NCI-H2171 (cell line): Measurements from ENCODE around the gene FASN.

Source experiments
- DNase-seq: peaks from one replicate; lab custom pipeline; 2025; lab: John Stamatoyannopoulos, UW

FASN gene

GRCh38 chr17:82087961-82088837 lies 9.8 kb downstream of the FASN start:
- no peak for DNase-seq

- DNase-seq, result no peak
Observed at GRCh38 chr17:82086941-82087906, 10.8 kb downstream of the FASN start.

- no peak for DNase-seq
Observed at GRCh38 chr17:82085931-82086764, 11.9 kb downstream of the FASN start.

DNA sequence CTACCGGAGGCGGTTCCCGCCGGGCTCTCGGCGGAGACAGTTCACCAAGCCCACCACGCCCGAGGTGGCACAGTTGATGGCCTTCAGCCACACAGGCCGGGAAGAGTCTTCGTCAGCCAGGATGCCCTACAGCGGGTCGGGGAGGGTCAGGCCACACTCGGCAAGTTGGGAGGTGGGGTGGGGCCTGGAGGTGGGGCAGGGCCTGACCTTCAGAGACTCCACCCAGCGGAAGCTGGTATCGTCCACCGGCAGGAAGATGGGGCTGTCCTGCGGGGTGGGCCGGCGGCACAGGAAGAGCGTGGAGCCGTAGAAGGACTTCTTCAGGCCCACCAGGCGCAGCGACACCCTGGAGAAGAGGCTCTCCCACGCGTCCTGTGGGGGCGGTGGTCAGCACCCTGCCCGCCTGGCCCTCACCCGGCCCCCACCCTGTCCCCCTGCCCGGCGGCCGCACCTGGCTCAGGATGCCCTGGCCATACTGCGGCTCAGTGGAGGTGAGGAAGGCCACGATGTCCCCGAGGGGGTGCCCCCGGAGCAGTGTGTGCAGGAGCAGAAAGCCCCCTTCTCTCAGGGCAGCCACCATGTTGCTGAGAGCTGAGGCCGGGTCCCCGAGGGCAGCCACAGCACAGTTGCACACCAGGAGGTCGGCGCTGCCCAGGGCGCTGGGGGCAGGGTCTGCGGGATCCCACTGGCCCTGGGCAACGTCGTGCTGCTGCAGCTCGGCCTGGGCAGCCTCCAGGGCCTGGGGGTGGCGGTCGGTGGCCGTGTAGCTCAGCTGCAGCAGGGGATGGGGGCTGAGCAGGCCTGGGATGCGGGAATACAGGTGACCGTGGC lies 12.8 kb downstream of the FASN start:
- DNase-seq, result no peak

DNA sequence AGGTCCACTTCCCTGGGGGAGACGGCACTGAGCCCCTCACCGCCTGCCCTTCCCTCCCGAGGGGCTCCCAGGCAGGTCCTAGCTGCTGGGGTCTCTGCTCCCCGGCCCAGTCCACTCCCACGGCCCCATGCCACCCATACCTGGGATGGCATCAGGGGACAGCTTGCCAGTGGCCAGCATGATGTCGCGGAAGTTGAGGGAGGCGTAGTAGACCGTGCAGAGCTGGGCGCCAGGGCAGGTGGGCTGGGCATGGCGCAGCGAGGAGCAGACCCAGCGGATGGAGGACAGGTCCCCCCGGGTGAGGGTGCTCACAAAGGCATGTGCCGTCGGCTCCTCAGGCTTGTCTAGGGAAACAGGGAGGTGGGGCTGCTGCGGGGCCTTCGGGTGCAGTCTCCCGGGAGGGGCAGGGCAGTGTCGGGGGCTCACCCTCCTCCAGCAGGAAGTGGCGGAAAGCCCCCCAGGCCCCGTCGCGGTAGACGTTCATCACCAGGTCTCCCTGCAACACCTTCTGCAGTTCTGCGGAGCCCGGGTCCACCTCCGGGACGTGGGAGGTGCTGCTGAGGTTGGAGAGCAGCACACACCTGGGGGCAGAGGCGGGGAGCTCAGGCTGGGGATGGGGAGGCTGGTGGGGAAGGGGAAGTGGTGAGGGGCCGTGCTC lies 13.5 kb downstream of the FASN start:
- DNase-seq, result no peak

DNA sequence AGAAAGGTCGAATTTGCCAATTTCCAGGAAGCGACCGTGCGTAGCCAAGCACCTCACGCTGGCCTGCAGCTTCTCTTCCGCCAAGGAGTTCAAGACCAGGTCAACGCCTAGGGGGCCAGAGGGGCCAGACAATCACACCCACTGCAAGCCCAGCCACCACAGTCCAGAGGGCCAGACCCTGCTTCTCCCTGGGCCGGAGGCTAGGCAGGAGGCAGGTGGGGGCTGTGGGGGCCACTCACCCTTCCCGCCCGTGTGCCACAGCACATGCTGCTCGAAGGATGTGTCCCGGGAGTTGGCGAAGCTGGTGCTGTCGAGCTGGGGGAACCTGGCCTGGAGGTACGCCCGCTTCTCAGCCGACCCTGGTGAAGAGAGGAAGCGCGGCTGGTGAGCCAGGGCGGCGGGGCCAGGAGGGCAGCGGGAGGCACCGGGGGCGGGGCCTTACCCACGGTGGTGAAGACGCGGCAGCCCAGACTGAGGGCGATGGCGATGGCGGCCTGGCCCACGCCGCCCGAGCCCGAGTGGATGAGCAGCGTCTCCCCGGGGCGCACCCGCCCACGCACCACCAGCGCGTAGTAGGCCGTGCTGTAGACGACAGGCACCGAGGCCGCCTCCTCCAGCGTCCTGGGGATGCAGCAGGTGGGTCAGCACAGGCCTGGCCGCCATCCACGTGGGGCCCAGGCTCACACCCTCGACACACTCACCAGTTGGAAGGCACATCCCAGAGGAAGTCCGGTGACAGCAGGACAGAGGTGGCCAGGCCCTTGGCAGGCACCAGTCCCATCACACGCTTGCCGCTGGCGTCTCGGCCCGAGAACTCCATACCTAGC lies 14.3 kb downstream of the FASN start:
- no peak for DNase-seq

DNA sequence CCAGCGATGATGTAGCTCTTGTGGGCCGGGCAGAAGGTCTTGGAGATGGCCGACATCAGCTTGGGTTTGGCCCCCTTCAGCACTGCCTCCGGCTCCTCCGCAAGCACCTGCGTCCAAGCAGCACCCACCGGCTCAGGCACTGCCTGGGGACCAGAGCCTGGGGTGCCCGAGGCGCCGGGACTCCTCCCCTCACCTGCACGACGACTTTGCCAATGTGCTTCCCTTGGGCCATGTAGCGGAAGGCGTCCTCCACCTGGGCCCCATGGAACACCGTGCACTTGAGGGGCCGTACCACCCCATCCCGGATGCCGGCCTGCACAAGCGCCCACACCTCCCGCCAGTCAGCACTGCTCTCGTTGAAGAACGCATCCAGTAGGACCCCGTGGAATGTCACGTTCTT lies 15.0 kb downstream of the FASN start:
- no peak for DNase-seq

- no peak for DNase-seq
Observed at GRCh38 chr17:82082456-82082855, 15.6 kb downstream of the FASN start.

- DNase-seq, result no peak
Observed at GRCh38 chr17:82081966-82082365, 16.1 kb downstream of the FASN start.

GRCh38 chr17:82081546-82081945 lies 16.5 kb downstream of the FASN start:
- DNase-seq, result no peak

DNA sequence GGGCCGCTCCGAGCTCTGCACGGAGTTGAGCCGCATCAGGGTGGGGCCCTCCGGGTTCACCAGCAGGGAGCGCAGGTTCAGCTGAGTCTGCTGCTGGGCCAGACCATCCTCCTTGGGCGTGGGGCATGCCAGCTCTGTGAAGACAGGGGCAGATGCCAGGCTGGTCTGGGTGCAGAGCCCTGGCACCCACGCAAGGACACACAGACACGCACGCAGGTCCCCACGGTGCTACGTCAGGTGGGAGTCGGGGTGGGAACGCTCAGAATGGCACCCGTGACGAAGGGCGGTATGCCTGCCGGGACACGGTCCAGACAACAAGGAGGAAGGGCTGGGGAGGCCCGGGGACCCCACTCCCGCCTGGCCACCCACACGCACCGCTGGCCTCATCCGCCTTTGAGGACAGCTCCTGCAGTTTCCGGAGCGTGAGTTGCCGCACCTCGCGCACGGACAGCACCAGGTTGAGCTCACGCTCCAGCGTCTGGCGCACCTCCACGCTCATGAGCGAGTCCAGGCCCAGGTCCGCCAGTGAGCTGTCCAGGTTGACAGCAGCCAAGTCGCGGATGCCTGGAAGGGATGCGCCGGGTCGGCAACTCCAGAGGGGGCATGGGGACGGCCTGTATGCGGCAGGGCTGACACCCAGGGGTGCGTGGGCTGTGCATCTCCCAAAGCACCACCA lies 17.1 kb downstream of the FASN start:
- DNase-seq, result no peak

- no peak for DNase-seq
Observed at GRCh38 chr17:82080048-82080788, 17.8 kb downstream of the FASN start.

- DNase-seq, result no peak
Observed at GRCh38 chr17:82079001-82079677, 18.9 kb downstream of the FASN start.

GRCh38 chr17:82078433-82078832 lies 19.6 kb downstream of the FASN start:
- no peak for DNase-seq

DNA sequence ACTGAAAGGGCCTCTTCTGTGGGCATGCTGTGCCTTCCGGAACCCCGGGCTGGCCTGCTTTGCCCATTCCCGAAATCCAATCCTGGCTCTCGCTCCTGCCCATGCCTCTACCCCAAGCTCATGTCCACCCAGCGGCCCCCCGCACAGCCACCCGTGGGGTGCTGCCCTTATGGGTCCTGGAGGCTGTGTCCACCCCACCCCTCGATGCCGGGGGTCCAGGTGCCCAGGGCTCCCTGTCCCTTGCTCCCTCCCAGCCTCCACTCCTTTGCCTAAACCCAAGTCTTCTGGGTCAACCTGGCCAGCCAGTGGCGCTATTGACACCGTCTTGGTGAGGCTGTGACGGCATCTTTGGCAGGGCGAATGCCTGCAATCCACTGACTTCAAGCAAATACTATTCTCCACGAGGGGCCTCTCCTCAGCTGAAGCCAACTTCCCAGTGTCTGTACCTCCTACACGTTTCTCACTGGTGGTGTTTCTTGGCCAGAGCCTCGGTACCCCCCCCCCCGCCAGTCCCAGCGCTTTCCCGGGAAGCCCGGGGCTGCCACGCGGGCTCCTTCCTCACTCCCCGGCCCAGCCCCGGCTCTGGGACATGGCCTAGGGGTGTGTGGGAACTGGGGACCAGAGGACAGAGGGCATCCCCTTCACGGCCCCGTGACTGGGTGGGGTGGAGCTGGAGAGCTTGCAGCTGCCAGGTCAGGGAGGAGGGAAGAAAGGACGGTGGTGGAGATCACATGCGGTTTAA lies 20.2 kb downstream of the FASN start:
- no peak for DNase-seq

DNA sequence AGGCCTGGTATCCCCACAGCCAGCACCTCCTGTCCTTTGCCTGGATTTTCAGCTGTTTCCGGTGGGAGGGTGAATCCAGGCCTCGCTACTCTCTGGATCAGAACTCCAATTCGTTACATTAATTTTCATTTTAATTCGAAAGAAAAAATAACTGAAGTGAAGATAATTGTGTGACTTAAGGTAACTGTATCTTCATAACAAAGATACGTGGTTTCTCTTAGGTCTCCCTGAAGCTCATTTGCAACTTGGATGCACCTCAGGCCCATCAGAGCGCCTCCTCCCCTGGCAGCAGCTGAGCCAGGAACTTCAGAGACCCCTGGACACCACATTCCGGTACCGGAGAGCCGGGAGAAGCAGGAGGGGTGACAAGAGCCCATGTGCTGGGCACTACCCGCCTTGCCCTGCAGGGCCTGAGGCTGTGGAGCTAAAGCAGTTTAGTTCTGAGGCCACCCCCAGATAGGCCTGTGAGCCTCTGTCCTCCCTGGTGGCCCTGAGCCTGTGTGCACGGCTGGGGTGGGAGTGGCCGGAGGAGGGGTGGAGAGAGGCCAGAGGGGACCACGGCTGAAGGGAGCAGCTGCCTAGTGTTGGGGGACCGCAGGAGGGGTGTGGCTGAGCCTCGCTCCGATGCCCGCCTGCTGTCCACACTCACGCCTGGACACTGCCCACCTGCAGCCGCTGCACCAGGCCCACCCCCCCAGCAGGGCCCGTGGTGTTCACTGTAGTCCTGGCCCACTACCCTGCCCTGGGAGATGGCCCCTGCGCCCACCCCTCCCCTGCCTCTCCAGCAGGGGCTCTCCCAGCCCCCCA lies 21.0 kb downstream of the FASN start:
- DNase-seq, result no peak
